Measurements from ENCODE around the gene SULT1A2.

GRCh38 chr16:28554634-28555423 is 42.0 kb downstream of the SULT1A2 start:
- TF ChIP-seq POLR2A (IDR thresholded peaks at IDR 0.05; ENCODE audit: low read length) (no peak), GATA1 (IDR thresholded peaks at IDR 0.05; ENCODE audit: low read depth, low read length) (no peak)
